Endodermal cell (in vitro differentiated cells): ENCODE measurements around the gene SLC46A1. TPM values are rescaled to one million over a fixed set of nuclear protein-coding genes. Genes with fewer than 3 reads are reported as not detected.
A peak's percentile ranks its signal among the peaks of the same experiment; 100 is the strongest.

Source experiments
- DNase-seq: peaks from one replicate; pipeline ENCODE4 v3.0.0-alpha.2; 2017
- H3K27ac ChIP-seq: 2 replicates; pipeline ENCODE4 v1.5.1; 2013; ENCODE audit warnings: mild to moderate bottlenecking, low read depth, low read length, moderate library complexity
- H3K27me3 ChIP-seq: 2 replicates; pipeline ENCODE4 v1.6.1; 2013; ENCODE audit warnings: mild to moderate bottlenecking, low read length, moderate library complexity; ENCODE audit not compliant: insufficient read depth, control insufficient read depth, poor library complexity, severe bottlenecking
- H3K36me3 ChIP-seq: 2 replicates; pipeline ENCODE4 v1.7.0; 2013; ENCODE audit warnings: mild to moderate bottlenecking, low read length, moderate library complexity; ENCODE audit not compliant: control insufficient read depth, insufficient read depth
- H3K4me1 ChIP-seq: one replicate; pipeline ENCODE4 v1.7.0; 2013; ENCODE audit warnings: low read length; ENCODE audit not compliant: control insufficient read depth, insufficient read depth
- H3K4me3 ChIP-seq: 2 replicates; pipeline ENCODE4 v1.5.1; 2013; ENCODE audit warnings: mild to moderate bottlenecking, low read length, moderate library complexity
- H3K9ac ChIP-seq: 2 replicates; pipeline ENCODE4 v1.6.1; 2013; ENCODE audit warnings: mild to moderate bottlenecking, low read length, moderate library complexity; ENCODE audit not compliant: poor library complexity, severe bottlenecking; ENCODE audit errors: extremely low read depth
- H3K9me3 ChIP-seq: 2 replicates; pipeline ENCODE4 v1.6.1; 2013; ENCODE audit warnings: mild to moderate bottlenecking, low read length, moderate library complexity; ENCODE audit not compliant: control insufficient read depth
- H3K27ac Mint-ChIP-seq: 2 replicates; pipeline ENCODE4 v1.8.0; 2020; ENCODE audit warnings: mixed read lengths
- H3K27me3 Mint-ChIP-seq: 2 replicates; pipeline ENCODE4 v1.8.0; 2021; ENCODE audit warnings: mild to moderate bottlenecking, mixed read lengths; ENCODE audit not compliant: insufficient read depth
- H3K36me3 Mint-ChIP-seq: 2 replicates; pipeline ENCODE4 v1.8.0; 2020; ENCODE audit warnings: low read depth, mixed read lengths
- H3K4me1 Mint-ChIP-seq: 2 replicates; pipeline ENCODE4 v1.8.0; 2020; ENCODE audit warnings: mixed read lengths
- H3K4me3 Mint-ChIP-seq: 2 replicates; pipeline ENCODE4 v1.8.0; 2020; ENCODE audit warnings: mild to moderate bottlenecking, moderate library complexity, mixed read lengths
- H3K9me3 Mint-ChIP-seq: 2 replicates; pipeline ENCODE4 v1.8.0; 2020; ENCODE audit warnings: mild to moderate bottlenecking, mixed read lengths
- CTCF ChIP-seq: fragments of 200-600 bp; sonication (generic); conservative IDR thresholded peaks from 2 replicates; pipeline ENCODE4 v1.5.0; 2021; ENCODE audit warnings: antibody characterized with exemption, mild to moderate bottlenecking
- WGBS, 2 experiments: methylation state at CpG; one replicate each; pipeline versions ENCODE4 v1.1.5 to v1.1.7; 2013; ENCODE audit warnings: missing lambda C conversion rate in 2 of 2, mixed read lengths in 1 of 2; ENCODE audit not compliant: insufficient coverage in 1 of 2, insufficient read length in 1 of 2; 5-methylcytosine and 5-hydroxymethylcytosine counted together
- total RNA-seq, 2 donors: library from RNA; stranded (reverse); fragmentation: NEBNext Ultra II Directional in 1 of 2; extraction: Animal tissue kit (Norgen Biotek cat#: 25700) in 1 of 2; gene quantifications; 2 replicates in 1 of 2; 3 replicates in 1 of 2; pipeline ENCODE4 v1.2.1, GENCODE V29; 2021

SLC46A1 gene
- total RNA-seq, 2 donors from 2014 or later: 6.9 to 10.9 TPM

- peaks cover 4% of the 10 kb centered on the region for H3K36me3 Mint-ChIP-seq
- Histone ChIP-seq H3K4me3 (peak overlapping the region; percentile 9), H3K27me3 (peaks cover 55% of the 10 kb centered on the region), H3K9me3 (no peaks in the 10 kb centered on the region), H3K4me1 (peaks cover 12% of the 10 kb centered on the region), H3K27ac (no peak overlapping the region), H3K9ac (no peak overlapping the region), H3K36me3 (no peaks in the 10 kb centered on the region)
- H3K9me3 Mint-ChIP-seq: no peaks in the 10 kb centered on the region
- no peak for TF ChIP-seq CTCF
- H3K4me3 Mint-ChIP-seq: peak overlapping the region; percentile 51
- H3K27me3 Mint-ChIP-seq: peaks cover 39% of the 10 kb centered on the region
- H3K27ac Mint-ChIP-seq: peak overlapping the region; percentile 98
- 78 to 88% methylated on average over 7 to 10 of the region's 10 CpGs for WGBS, 2 experiments
- H3K4me1 Mint-ChIP-seq: peaks cover 17% of the 10 kb centered on the region
- DNase-seq: no peak
Measured at GRCh38 chr17:28369684-28370034, 36.4 kb downstream of the SLC46A1 start.

- DNase-seq: no peak
- no peaks in the 10 kb centered on the region for H3K36me3 ChIP-seq
- peaks cover 55% of the 10 kb centered on the region for H3K27me3 ChIP-seq
- H3K4me1 Mint-ChIP-seq: peaks cover 17% of the 10 kb centered on the region
- WGBS, 2 experiments: 93 to 94% methylated on average over 16 to 23 of the region's 23 CpGs
- no peaks in the 10 kb centered on the region for H3K9me3 Mint-ChIP-seq
- peaks cover 12% of the 10 kb centered on the region for H3K4me1 ChIP-seq
- no peak overlapping the region for H3K4me3 ChIP-seq
- H3K9ac ChIP-seq: no peak overlapping the region
- TF ChIP-seq CTCF: no peak
- H3K9me3 ChIP-seq: no peaks in the 10 kb centered on the region
- no peak overlapping the region for H3K4me3 Mint-ChIP-seq
- H3K27ac Mint-ChIP-seq: no peak overlapping the region
- H3K27ac ChIP-seq: no peak overlapping the region
- peaks cover 4% of the 10 kb centered on the region for H3K36me3 Mint-ChIP-seq
- H3K27me3 Mint-ChIP-seq: peaks cover 33% of the 10 kb centered on the region
Measured at GRCh38 chr17:28368915-28369683, 36.9 kb downstream of the SLC46A1 start.

DNA sequence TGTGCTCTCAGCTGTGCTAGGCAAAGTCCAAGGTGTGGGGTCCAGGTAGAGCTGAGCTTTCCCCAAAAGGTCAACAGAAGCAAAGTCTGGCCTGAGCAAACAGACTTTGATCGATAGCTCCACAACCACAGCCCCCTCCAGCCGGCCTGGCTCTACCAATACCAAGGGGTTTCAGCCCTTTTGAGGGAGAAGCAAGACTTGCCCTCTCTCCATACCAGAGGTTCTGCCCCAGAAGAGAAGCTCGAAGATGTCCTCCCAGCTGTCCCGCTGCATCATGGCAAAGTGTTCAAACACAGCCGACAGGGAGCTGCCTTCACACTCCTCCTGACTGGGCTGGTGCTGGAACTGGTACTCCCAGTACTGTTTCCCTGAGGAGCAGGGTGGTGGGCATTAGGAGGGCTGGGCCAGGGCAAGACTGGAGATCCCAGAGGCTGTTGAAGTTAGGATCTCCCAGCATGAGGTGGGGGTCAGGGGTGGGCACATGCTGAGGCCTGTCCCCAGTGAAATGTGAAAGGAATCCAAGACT, 37.6 kb downstream of the SLC46A1 start:
- no peaks in the 10 kb centered on the region for H3K9me3 Mint-ChIP-seq
- Histone ChIP-seq H3K9ac (no peak overlapping the region), H3K27me3 (peaks cover 51% of the 10 kb centered on the region), H3K27ac (no peak overlapping the region), H3K9me3 (no peaks in the 10 kb centered on the region), H3K4me3 (no peak overlapping the region), H3K36me3 (no peaks in the 10 kb centered on the region), H3K4me1 (peaks cover 12% of the 10 kb centered on the region)
- WGBS, 2 experiments: 92 to 100% methylated on average over 4 to 5 of the region's 5 CpGs
- H3K27me3 Mint-ChIP-seq: peaks cover 26% of the 10 kb centered on the region
- H3K27ac Mint-ChIP-seq: no peak overlapping the region
- peaks cover 20% of the 10 kb centered on the region for H3K4me1 Mint-ChIP-seq
- no peak for DNase-seq
- H3K4me3 Mint-ChIP-seq: no peak overlapping the region
- H3K36me3 Mint-ChIP-seq: peaks cover 8% of the 10 kb centered on the region
- no peak for TF ChIP-seq CTCF
